Measurements from ENCODE around the gene SLC5A8. TPM values are rescaled to one million over a fixed set of nuclear protein-coding genes. Genes with fewer than 3 reads are reported as not detected.
"Not testable (repeated sequence)": the region's sequence is repeated elsewhere in the genome, so short reads cannot be mapped to it uniquely, and the experiment has no call there.

SLC5A8 gene
- total RNA-seq, 4 donors from 2014 or later: 0.32 TPM; not detected in 3

DNA sequence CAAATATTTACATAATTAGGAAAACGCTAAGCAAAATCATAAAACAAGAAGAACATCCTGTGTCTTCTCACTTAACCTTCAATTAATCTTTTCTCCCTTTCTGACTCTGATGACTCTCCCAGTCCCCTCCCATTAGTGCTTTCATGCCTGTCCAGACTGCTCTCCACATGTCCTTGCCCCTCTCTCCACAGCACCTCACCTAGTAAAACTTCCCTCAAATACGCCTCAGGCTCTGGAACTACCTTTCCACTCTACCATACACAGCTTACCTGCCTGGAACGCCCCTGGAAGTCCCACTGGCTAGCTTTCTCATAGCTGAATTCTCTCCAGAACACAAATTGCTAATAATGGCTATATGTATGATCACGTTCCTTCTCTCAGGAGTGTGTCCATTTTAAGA lies 44.7 kb downstream of the SLC5A8 start:
- Histone ChIP-seq H3K27ac (no peak overlapping the region), H3K9me3 (no peaks in the 10 kb centered on the region), H3K4me1 (no peaks in the 10 kb centered on the region), H3K36me3 (no peaks in the 10 kb centered on the region), H3K27me3 (no peaks in the 10 kb centered on the region), H3K4me3 (no peak overlapping the region)
- intact Hi-C loops (cut with DNase I; ENCODE audit: low total_unique reads): no loop called here
- TF ChIP-seq POLR2A (IDR thresholded peaks at IDR 0.05): no peak
- TF ChIP-seq EP300 (IDR thresholded peaks at IDR 0.05; ENCODE audit: low read depth): no peak
- no peak for TF ChIP-seq POLR2AphosphoS5 (IDR thresholded peaks at IDR 0.05)
- in situ Hi-C loops (cut with MboI; ENCODE audit: low pct_ligation_motif_present in 1 of 4, low pct_unique_long_range_greater_than_20kb in 1 of 4, low sequenced_read_pairs in 3 of 4): no loop called here
- DNase-seq: no peak
- WGBS, 2 donors (ENCODE audit: low coverage in 1 of 2): 58 to 68% methylated on average over 3 to 4 of the region's 4 CpGs

DNA sequence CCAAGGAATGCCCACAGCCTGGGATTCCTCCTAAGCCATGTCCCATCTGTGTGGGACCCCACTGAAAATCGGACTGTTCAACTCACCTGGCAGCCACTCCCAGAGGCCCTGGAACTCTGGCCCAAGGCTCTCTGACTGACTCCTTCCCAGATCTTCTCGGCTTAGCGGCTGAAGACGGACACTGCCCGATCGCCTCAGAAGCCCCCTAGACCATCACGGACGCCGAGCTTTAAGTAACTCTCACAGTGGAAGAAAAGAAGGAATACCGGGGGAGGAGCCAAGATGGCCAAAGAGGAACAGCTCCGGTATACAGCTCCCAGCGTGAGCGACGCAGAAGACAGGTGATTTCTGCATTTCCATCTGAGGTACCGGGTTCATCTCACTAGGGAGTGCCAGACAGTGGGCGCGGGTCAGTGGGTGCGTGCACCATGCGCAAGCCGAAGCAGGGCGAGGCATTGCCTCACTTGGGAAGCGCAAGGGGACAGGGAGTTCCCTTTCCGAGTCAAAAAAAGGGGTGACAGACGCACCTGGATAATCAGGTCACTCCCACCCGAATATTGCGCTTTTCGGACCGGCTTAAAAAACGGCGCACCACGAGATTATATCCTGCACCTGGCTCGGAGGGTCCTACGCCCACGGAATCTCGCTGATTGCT lies 64.1 kb downstream of the SLC5A8 start:
- DNase-seq; intact Hi-C loops (cut with DNase I; ENCODE audit: low total_unique reads); H3K4me3 ChIP-seq; in situ Hi-C loops (cut with MboI; ENCODE audit: low pct_ligation_motif_present in 1 of 4, low pct_unique_long_range_greater_than_20kb in 1 of 4, low sequenced_read_pairs in 3 of 4); H3K4me1 ChIP-seq; H3K9me3 ChIP-seq; H3K36me3 ChIP-seq; H3K27me3 ChIP-seq; H3K27ac ChIP-seq: not testable (repeated sequence)
- WGBS, 2 donors (ENCODE audit: low coverage in 1 of 2): 90% methylated on average over 9 to 35 of the region's 35 CpGs

DNA sequence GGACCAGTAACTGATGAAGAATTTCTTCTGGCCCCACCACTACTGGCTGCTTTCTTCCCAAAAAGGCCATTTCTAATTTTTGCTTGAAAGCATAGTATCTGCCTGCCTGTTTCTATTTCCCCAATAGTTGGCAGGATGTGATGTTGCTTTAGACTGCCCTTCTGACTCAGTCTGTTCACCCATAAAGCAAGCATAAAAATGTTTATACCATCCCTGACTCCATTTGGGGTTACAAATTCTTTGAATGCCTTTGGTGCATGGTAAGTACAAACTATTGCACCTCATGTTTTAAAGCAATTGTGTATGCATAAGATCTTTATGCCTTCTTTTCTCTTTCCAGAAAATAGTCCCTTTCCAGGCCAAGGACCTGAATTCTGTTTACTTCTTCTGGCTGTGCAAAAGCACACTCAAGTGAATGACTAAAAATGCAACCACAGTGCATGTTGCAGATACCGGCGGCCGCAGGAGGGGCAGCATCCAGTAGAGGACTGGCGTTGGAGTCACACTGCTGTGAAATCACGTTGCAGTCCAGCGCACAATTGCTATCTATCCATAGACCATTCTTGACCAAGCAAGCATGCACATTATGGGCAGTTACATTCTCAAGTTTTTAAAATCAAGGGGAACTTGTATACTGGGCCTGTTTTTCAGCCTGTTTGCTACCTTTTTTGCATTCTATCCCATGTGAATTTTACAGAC lies 82.4 kb downstream of the SLC5A8 start:
- DNase-seq: no peak
- Histone ChIP-seq H3K9me3 (no peaks in the 10 kb centered on the region), H3K4me1 (no peaks in the 10 kb centered on the region), H3K27ac (no peak overlapping the region), H3K4me3 (no peak overlapping the region), H3K36me3 (no peaks in the 10 kb centered on the region), H3K27me3 (no peaks in the 10 kb centered on the region)
- 82 to 100% methylated on average over 1 to 6 of the region's 6 CpGs for WGBS, 2 donors (ENCODE audit: low coverage in 1 of 2)
- intact Hi-C loops (cut with DNase I; ENCODE audit: low total_unique reads) (no loop called here), in situ Hi-C loops (cut with MboI; ENCODE audit: low pct_ligation_motif_present in 1 of 4, low pct_unique_long_range_greater_than_20kb in 1 of 4, low sequenced_read_pairs in 3 of 4) (no loop called here)
- no peak for TF ChIP-seq EP300 (IDR thresholded peaks at IDR 0.05; ENCODE audit: low read depth)
- TF ChIP-seq, protein P1, sequence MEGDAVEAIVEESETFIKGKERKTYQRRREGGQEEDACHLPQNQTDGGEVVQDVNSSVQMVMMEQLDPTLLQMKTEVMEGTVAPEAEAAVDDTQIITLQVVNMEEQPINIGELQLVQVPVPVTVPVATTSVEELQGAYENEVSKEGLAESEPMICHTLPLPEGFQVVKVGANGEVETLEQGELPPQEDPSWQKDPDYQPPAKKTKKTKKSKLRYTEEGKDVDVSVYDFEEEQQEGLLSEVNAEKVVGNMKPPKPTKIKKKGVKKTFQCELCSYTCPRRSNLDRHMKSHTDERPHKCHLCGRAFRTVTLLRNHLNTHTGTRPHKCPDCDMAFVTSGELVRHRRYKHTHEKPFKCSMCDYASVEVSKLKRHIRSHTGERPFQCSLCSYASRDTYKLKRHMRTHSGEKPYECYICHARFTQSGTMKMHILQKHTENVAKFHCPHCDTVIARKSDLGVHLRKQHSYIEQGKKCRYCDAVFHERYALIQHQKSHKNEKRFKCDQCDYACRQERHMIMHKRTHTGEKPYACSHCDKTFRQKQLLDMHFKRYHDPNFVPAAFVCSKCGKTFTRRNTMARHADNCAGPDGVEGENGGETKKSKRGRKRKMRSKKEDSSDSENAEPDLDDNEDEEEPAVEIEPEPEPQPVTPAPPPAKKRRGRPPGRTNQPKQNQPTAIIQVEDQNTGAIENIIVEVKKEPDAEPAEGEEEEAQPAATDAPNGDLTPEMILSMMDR (IDR thresholded peaks at IDR 0.05): no peak
- no peak for TF ChIP-seq POLR2A (IDR thresholded peaks at IDR 0.05)
- no peak for TF ChIP-seq POLR2AphosphoS5 (IDR thresholded peaks at IDR 0.05)

DNA sequence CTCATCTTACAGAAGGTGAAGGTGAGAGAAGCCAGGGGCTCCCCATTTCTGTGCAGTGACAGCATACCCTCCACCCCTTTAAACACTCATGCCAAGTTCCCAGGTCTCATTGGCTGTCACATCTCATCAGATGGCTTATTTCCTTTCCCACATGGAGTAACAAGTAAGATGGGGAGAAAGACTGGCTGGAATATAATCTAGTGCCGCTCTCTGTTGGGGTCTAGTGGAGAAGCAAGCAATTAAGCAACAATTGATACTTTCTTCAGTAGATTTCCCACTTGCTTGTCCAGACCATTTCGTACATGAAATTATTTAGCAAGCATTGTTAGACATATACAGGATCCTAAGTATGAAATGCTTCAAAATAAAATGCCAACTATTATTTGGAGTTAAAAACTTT lies 92.2 kb downstream of the SLC5A8 start:
- in situ Hi-C loops (cut with MboI; ENCODE audit: low pct_ligation_motif_present in 1 of 4, low pct_unique_long_range_greater_than_20kb in 1 of 4, low sequenced_read_pairs in 3 of 4) (no loop called here), intact Hi-C loops (cut with DNase I; ENCODE audit: low total_unique reads) (no loop called here)
- H3K4me1 ChIP-seq: no peaks in the 10 kb centered on the region
- no peak overlapping the region for H3K27ac ChIP-seq
- no peaks in the 10 kb centered on the region for H3K36me3 ChIP-seq
- H3K4me3 ChIP-seq: no peak overlapping the region
- DNase-seq: no peak
- no peaks in the 10 kb centered on the region for H3K9me3 ChIP-seq
- H3K27me3 ChIP-seq: no peaks in the 10 kb centered on the region
- 89 to 92% methylated on average over 2 of the region's 2 CpGs for WGBS, 2 donors (ENCODE audit: low coverage in 1 of 2)
- no peak for TF ChIP-seq EP300 (IDR thresholded peaks at IDR 0.05; ENCODE audit: low read depth)
- no peak for TF ChIP-seq POLR2A (IDR thresholded peaks at IDR 0.05)
- TF ChIP-seq, protein P1 (IDR thresholded peaks at IDR 0.05): no peak
- no peak for TF ChIP-seq POLR2AphosphoS5 (IDR thresholded peaks at IDR 0.05)

DNA sequence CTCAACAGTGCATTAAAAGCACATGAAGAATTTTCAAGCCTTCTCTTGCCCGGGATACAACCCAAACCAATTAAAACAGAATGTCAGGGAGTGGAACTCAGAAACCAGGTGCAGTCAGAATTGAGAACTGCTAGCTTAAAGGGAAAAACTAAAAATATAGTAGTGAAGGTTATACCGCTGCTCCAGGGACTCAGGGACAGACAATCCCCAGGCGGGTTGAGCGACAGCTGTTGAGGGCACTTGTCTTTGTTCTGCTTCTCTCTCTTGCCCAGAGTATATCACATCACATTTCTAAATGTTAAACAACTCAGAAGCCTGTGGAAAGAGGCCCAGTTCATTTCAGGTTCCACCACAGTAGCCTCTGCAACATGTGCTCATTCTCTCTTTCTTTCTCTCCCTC lies 93.1 kb downstream of the SLC5A8 start:
- Histone ChIP-seq H3K27ac (no peak overlapping the region), H3K4me3 (no peak overlapping the region), H3K4me1 (no peaks in the 10 kb centered on the region), H3K36me3 (no peaks in the 10 kb centered on the region), H3K9me3 (no peaks in the 10 kb centered on the region), H3K27me3 (no peaks in the 10 kb centered on the region)
- WGBS, 2 donors (ENCODE audit: low coverage in 1 of 2): 70 to 84% methylated on average over 3 to 4 of the region's 4 CpGs
- no peak for TF ChIP-seq POLR2A (IDR thresholded peaks at IDR 0.05)
- no peak for TF ChIP-seq POLR2AphosphoS5 (IDR thresholded peaks at IDR 0.05)
- TF ChIP-seq, protein P1 (IDR thresholded peaks at IDR 0.05): no peak
- no peak for TF ChIP-seq EP300 (IDR thresholded peaks at IDR 0.05; ENCODE audit: low read depth)
- intact Hi-C loops (cut with DNase I; ENCODE audit: low total_unique reads) (no loop called here), in situ Hi-C loops (cut with MboI; ENCODE audit: low pct_ligation_motif_present in 1 of 4, low pct_unique_long_range_greater_than_20kb in 1 of 4, low sequenced_read_pairs in 3 of 4) (no loop called here)
- DNase-seq: no peak

All from transverse colon (tissue), 4 donors.